IPS-11a (cell line): ENCODE data around the gene SCRG1.

ENCODE experiments used
- H3K4me3 ChIP-seq: one replicate; pipeline ENCODE4 v1.5.1; 2013; ENCODE audit warnings: low read depth, low read length, control low read depth

Gene SCRG1

GRCh38 chr4:173411106-173411693, 12.3 kb upstream of the SCRG1 start:
- no peak overlapping the region for H3K4me3 ChIP-seq

DNA sequence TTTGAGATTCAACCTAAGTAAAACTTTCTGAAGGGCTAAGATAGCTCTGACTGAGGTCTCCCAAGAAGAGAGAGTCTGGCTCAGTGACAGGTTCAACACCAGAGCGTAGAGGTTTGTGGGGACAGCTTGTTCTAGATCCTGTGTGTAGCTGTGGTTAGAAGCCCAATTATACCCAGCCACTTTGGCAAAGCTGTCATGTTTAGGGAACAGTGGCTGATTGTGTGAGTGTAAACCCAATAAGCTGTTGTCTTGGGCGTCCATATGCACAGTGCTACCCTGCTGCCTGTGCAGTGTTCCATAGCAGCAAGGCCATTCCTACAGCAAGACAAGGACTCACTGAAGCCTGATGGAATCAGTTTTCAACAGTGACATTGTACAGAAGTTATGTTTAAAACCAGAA, 11.2 kb upstream of the SCRG1 start:
- no peak overlapping the region for H3K4me3 ChIP-seq

DNA sequence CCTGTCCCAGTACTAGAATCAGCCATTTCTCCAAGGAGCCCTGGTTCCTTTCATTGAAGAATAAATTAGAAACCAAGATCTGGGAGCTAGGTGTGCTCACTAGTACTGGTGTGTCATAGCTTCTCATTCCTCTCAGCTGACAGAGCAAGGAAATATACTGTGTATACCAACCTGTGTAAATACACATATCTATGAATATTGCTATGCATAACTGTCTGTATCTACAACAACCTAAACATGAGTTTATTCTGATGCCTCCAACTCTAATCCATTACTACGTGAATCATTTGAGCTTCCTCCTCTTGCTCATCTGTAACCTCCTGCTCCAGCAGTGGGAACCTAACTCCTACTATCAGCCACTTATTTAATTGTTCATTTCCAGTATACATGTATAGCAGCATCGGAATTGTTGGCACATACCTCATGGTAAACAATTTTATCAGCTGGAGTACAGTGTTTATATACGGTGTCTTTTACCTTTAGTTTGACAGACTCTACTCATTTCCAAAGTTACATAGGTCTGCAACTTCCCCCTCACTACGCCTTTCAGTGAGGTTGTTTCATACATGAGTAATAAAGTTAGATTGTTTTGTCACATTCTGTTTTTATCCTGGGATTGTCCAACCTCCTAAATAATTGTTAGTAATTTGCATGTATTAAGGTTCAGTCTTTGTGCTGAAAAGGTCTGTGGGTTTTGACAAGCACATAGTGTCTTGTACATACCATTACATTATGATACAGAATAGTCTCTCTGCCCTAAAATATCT, 7.1 kb upstream of the SCRG1 start:
- H3K4me3 ChIP-seq: no peak overlapping the region

DNA sequence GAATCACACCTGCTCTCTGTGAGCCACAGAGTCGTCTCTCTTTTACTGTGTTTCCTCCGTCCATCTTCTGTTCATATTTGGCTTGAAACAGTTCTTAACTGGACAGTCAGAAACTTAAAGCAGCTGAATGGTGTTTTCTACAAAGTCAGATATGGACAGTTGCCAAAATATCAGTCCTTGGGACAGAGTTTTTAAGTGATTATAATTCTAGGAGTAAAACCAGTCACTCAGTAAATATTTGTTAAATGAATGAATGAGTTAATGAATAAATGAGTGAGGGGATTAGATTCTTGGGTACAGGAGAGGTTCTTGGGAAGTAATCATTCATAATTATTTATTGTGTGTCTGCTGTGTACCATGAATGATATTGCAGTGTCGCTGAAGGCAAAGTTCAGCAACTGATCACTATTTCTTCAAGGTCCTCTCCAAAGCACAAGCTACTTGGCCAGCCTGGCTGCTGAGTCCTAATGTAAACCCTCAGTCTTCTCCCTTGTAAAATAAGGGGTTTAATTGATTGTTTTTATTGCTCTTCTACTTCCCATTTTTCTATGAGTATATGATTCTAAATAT, 5.5 kb upstream of the SCRG1 start:
- H3K4me3 ChIP-seq: no peak overlapping the region

GRCh38 chr4:173403051-173403450, 4.1 kb upstream of the SCRG1 start:
- no peak overlapping the region for H3K4me3 ChIP-seq

DNA sequence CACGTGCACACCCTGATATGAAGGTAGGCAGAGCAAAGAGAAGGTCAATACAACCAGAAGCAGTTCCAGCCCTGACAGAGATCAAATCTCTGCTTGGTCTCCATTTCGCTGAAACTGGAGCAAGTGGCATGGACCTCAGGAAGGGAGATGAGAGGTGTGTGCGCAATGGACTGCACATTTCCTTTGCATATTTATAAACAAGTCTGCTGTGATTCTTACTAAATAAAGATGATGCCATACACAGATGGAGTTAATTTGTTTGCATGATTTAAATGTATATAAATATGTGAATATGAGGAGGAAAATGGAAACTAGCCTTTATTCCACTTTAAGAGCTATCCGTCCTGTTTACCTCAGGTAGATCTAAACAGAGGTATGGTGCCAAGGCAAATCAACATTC, 2.1 kb upstream of the SCRG1 start:
- H3K4me3 ChIP-seq: no peak overlapping the region

DNA sequence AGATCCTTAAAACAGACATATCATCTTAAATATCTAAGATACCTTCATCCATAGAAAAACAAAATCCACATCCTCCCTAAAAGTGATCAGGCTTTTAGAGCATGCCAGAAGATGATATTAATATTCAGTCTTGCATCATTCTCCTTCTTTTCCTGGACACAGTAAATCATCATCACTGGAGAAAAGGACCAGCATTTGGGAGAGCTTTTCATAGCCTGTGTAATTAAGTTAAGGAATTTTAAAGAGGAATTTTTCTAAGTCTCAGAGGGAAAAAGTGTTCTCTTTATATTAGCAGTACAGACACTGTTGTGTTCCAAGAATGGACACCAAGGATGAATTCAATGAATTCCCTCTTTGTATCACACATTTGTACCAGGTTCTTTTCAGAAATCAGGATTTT, 696 bp downstream of the SCRG1 start:
- H3K4me3 ChIP-seq: no peak overlapping the region

DNA sequence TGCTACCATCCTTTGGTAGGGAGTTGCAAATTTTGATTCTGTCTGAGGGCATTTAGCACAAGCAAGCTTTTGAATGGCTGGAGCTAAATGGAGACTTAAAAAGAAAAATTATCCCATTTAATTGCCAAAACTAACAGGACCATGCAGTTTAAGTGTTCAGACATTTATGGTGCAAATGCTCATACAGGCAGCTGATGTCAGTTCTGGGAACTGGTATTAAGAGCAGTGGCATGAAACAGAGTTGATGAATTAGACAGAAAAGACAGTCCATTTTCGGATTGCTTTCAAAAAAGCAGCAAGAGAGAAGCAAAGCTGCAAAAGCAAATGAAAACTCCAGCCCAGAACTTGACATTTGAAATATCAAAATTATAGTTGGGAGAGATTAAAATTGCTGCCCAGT, 1.3 kb downstream of the SCRG1 start:
- no peak overlapping the region for H3K4me3 ChIP-seq

- H3K4me3 ChIP-seq: no peak overlapping the region
Measured at GRCh38 chr4:173391701-173392100, 7.2 kb downstream of the SCRG1 start.

DNA sequence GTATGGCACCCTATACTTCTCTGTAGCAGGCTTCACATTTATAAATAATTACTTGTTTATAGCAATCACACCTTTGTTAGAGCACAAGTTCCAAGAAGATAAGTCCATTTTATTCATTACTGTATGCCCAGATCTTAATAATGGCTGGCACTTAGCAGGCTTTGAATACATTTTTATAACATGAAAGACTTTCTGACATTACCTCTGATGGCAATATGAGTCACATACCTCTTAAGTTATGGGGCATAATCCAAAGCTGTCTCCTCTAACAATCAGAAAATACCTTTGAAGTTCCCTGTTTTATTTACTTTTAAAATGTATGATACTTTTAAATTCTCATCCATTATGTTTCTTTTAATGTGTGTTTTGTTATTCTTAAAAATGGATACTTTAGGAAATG, 12.2 kb downstream of the SCRG1 start:
- no peak overlapping the region for H3K4me3 ChIP-seq

DNA sequence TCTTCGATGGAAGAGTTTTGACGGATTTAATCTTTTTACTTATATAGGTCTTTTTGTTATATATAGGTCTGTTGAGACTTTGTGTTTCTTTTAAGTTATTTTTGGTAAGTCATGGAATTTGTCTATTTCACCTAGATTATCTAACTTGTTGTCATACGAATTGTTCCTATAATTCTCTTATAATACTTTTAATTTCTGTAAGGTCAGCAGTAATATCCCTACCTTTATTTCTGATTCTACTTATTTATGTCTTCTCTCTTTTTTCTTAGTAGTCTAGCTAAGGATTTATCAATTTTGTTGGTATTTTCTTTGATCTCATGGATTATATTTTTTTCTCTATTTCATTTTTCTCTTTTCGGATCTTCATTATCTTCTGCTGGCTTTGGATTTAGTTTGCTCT, 16.6 kb downstream of the SCRG1 start:
- H3K4me3 ChIP-seq: no peak overlapping the region

- H3K4me3 ChIP-seq: no peak overlapping the region
Measured at GRCh38 chr4:173381610-173382009, 17.3 kb downstream of the SCRG1 start.

GRCh38 chr4:173380987-173381386, 17.9 kb downstream of the SCRG1 start:
- H3K4me3 ChIP-seq: no peak overlapping the region

DNA sequence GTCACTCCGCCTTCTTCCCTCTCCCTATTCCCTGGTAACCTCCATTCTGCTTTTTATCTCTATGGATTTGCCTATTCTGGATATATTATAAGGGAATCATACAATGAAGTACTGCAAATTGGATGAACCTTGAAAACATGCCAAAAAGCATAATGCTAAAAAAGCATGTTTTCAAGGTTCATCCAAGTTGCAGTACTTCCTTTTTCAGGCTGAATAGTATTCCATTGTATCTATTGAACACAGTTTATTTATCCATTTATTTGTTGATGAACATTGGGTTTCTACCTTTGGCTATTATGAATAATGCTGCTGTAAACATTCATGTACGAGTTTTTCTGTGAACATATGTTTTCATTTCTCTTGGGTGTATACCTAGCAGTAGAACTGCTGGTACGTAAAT, 19.0 kb downstream of the SCRG1 start:
- H3K4me3 ChIP-seq: no peak overlapping the region

GRCh38 chr4:173374588-173374987, 24.3 kb downstream of the SCRG1 start:
- no peak overlapping the region for H3K4me3 ChIP-seq

GRCh38 chr4:173371292-173372192, 27.4 kb downstream of the SCRG1 start:
- peak overlapping the region; percentile 86 for H3K4me3 ChIP-seq

- H3K4me3 ChIP-seq: peak within 1 kb of the TSS; percentile 86
Measured at GRCh38 chr4:173370477-173371291, 28.2 kb downstream of the SCRG1 start, which contains the start of gene SAP30. Gene SAP30 (plus strand): TSS chr4:173370954. CDS start chr4:173371183, 229 bp downstream.

DNA sequence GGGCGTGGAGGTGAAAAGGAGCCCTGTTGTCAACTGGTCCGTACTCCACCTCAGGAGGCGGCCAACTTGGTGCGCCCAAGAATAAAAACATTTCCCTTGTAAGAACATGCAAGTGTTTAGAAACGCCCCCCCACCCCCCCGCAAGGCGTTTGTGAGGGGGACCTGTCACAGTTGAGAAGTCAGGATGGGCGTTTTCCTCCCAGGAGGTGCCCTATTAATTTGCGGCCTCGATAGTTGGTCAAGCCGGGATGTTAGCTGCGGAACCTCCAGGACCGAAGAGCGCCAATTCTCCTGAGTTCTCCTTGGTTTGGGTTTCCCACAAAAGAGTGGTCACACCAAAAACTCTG, 28.8 kb downstream of the SCRG1 start:
- H3K4me3 ChIP-seq: peak overlapping the region; percentile 86

DNA sequence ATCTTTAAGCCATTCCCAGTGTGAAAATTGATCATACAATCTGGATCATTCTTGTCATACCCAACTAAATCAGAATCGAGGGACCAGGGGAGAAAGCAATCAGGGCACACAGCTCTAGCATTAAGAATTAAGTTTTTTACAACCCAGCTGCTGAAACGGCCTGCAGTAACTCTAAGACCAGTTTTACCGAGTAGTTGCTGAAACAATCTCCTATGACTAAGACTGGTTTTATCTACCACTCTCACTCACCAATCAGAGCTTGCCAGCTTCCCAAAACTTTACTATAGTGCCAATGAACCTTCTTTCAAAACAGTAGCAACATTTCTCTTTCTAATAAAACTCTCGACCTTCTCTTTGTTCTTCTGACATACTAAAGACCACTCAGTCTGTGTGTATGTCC, 31.0 kb downstream of the SCRG1 start:
- no peak overlapping the region for H3K4me3 ChIP-seq

GRCh38 chr4:173367285-173367684, 31.6 kb downstream of the SCRG1 start:
- no peak overlapping the region for H3K4me3 ChIP-seq
